Measurements from ENCODE around the gene PLCH2. TPM values are rescaled to one million over a fixed set of nuclear protein-coding genes. Genes with fewer than 3 reads are reported as not detected.

PLCH2 gene
- total and polyA plus RNA-seq, 10 of the 15 experiments (the other 5 are each of a cell fraction or from before 2014, with no cell fraction given) = 0.03 to 0.73 (median 0.24) TPM; not detected in 3

DNA sequence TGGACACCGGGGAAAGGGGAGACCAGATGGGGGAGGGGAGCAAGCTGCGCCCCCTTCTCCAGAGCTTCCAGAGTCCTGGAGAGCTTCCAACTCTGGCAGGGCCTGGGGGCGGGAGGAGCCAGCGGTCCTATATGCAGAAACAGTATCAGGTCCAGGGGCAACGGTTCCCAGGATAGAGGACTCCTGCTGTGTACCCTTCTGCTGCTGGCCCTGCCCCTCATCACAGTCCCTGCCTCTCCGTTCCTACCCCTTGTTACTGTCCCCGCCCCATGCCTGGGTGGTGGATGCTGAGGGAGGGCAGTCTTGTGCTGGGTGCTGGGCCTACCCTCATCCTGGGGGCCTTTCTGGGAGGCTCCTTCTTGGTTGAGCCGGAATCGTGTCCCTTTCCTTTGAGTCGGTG lies 44.6 kb upstream of the PLCH2 start:
- Histone ChIP-seq H3K9ac (ENCODE audit: control insufficient read depth, insufficient read depth, low read length) (no peak overlapping the region), H3K4me1 (ENCODE audit: control insufficient read depth, insufficient read depth, low read length) (no peaks in the 10 kb centered on the region), H3K27me3 (replicated peaks in 1 of 2; ENCODE audit: control insufficient read depth in 2 of 2, insufficient read depth in 2 of 2, low read length in 1 of 2) (no peaks in the 10 kb centered on the region; a peak in 2 of 4 replicates), H3K4me3 (no peak overlapping the region), H3K79me2 (ENCODE audit: control insufficient read depth, insufficient read depth, low read length) (no peaks in the 10 kb centered on the region), H4K20me1 (ENCODE audit: control insufficient read depth, insufficient read depth) (no peaks in the 10 kb centered on the region), H2AFZ (ENCODE audit: control insufficient read depth, low read depth, low read length) (no peak overlapping the region), H3K4me2 (ENCODE audit: control insufficient read depth, insufficient read depth) (no peak overlapping the region), H3K27ac (ENCODE audit: control insufficient read depth, insufficient read depth) (no peak overlapping the region), H3K36me3 (ENCODE audit: control insufficient read depth in 2 of 2, insufficient read depth in 2 of 2, low read length in 1 of 2) (no peaks in the 10 kb centered on the region), H3K9me3 (replicated peaks; ENCODE audit: control insufficient read depth, insufficient read depth, low read length) (peaks cover 4% of the 10 kb centered on the region; the same call in 1 of the 3 replicates)
- ChIA-PET SMC1A (ENCODE audit: uncharacterized antibody, unreplicated experiment) (no interaction called here), RAD21 (ENCODE audit: unreplicated experiment) (no interaction called here), POLR2A (no interaction called here), CTCF (no interaction called here)
- no peak for FAIRE-seq
- intact Hi-C loops (cut with micrococcal nuclease; ENCODE audit: unreplicated experiment) = no loop called here
- BruUV-seq (replicated peaks) = no TSS peak
- TF ChIP-seq, protein P1, sequence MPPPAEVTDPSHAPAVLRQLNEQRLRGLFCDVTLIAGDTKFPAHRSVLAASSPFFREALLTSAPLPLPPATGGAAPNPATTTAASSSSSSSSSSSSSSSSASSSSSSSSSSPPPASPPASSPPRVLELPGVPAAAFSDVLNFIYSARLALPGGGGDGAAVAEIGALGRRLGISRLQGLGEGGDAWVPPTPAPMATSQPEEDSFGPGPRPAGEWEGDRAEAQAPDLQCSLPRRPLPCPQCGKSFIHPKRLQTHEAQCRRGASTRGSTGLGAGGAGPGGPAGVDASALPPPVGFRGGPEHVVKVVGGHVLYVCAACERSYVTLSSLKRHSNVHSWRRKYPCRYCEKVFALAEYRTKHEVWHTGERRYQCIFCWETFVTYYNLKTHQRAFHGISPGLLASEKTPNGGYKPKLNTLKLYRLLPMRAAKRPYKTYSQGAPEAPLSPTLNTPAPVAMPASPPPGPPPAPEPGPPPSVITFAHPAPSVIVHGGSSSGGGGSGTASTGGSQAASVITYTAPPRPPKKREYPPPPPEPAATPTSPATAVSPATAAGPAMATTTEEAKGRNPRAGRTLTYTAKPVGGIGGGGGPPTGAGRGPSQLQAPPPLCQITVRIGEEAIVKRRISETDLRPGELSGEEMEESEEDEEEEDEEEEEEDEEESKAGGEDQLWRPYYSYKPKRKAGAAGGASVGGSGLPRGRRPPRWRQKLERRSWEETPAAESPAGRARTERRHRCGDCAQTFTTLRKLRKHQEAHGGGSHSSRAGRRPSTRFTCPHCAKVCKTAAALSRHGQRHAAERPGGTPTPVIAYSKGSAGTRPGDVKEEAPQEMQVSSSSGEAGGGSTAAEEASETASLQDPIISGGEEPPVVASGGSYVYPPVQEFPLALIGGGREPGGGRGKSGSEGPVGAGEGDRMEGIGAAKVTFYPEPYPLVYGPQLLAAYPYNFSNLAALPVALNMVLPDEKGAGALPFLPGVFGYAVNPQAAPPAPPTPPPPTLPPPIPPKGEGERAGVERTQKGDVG (CRISPR knock-in tag; IDR thresholded peaks at IDR 0.05) = no peak
- no peak for TF ChIP-seq NR2C1 (IDR thresholded peaks at IDR 0.05)
- no peak for DNase-seq (ENCODE audit: low read depth, low spot score)
- WGBS (ENCODE audit: insufficient coverage, insufficient replicate concordance, low lambda C conversion rate, missing lambda C conversion rate) = 36% methylated on average over 10 of the region's 10 CpGs
- in situ Hi-C loops (cut with MboI) = no loop called here
- no peak for ATAC-seq

DNA sequence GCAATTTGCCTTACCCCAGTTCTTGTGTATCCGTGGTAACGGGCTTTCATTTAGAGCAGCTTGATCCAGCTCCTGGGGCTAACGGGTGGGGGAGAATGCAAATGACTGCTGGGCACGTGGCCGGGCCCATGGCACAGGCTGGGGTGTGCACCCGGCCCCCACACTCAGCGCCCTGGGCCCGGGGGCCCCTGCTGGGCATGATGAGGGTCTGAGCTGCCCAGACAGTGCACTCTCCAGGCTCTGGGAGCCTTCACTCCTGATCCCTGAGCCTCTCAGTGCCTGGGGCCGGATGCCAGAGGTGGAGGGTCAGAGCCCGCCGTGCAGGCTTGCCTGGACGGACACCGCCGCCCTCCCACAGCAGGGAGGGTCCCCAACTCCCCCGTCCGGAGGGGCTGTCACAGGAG lies 43.6 kb upstream of the PLCH2 start:
- Histone ChIP-seq H4K20me1 (ENCODE audit: control insufficient read depth, insufficient read depth) (no peaks in the 10 kb centered on the region), H2AFZ (ENCODE audit: control insufficient read depth, low read depth, low read length) (no peak overlapping the region), H3K36me3 (ENCODE audit: control insufficient read depth in 2 of 2, insufficient read depth in 2 of 2, low read length in 1 of 2) (no peaks in the 10 kb centered on the region), H3K79me2 (ENCODE audit: control insufficient read depth, insufficient read depth, low read length) (no peaks in the 10 kb centered on the region), H3K9me3 (replicated peaks; ENCODE audit: control insufficient read depth, insufficient read depth, low read length) (peaks cover 4% of the 10 kb centered on the region; the same call in 1 of the 3 replicates), H3K4me2 (ENCODE audit: control insufficient read depth, insufficient read depth) (no peak overlapping the region), H3K27ac (ENCODE audit: control insufficient read depth, insufficient read depth) (no peak overlapping the region), H3K4me3 (no peak overlapping the region), H3K27me3 (replicated peaks in 1 of 2; ENCODE audit: control insufficient read depth in 2 of 2, insufficient read depth in 2 of 2, low read length in 1 of 2) (no peaks in the 10 kb centered on the region; a peak in 2 of 4 replicates), H3K9ac (ENCODE audit: control insufficient read depth, insufficient read depth, low read length) (no peak overlapping the region), H3K4me1 (ENCODE audit: control insufficient read depth, insufficient read depth, low read length) (no peaks in the 10 kb centered on the region)
- FAIRE-seq (no peak), DNase-seq (ENCODE audit: low read depth, low spot score) (no peak), ATAC-seq (no peak)
- no TSS peak for BruUV-seq (replicated peaks)
- ChIA-PET SMC1A (ENCODE audit: uncharacterized antibody, unreplicated experiment) (no interaction called here), RAD21 (ENCODE audit: unreplicated experiment) (no interaction called here), CTCF (no interaction called here), POLR2A (no interaction called here)
- 18% methylated on average over 16 of the region's 16 CpGs for WGBS (ENCODE audit: insufficient coverage, insufficient replicate concordance, low lambda C conversion rate, missing lambda C conversion rate)
- in situ Hi-C loops (cut with MboI) (no loop called here), intact Hi-C loops (cut with micrococcal nuclease; ENCODE audit: unreplicated experiment) (no loop called here)
- no peak for TF ChIP-seq STAT3 (IDR thresholded peaks at IDR 0.05; ENCODE audit: low read depth, low read length)
- TF ChIP-seq TBL1XR1 (IDR thresholded peaks at IDR 0.05; ENCODE audit: low read depth, low read length) = no peak
- TF ChIP-seq, protein P2, sequence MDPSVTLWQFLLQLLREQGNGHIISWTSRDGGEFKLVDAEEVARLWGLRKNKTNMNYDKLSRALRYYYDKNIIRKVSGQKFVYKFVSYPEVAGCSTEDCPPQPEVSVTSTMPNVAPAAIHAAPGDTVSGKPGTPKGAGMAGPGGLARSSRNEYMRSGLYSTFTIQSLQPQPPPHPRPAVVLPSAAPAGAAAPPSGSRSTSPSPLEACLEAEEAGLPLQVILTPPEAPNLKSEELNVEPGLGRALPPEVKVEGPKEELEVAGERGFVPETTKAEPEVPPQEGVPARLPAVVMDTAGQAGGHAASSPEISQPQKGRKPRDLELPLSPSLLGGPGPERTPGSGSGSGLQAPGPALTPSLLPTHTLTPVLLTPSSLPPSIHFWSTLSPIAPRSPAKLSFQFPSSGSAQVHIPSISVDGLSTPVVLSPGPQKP (IDR thresholded peaks at IDR 0.05; ENCODE audit: low read depth, low read length) = no peak
- no peak for TF ChIP-seq CEBPB (IDR thresholded peaks at IDR 0.05; ENCODE audit: borderline replicate concordance in 1 of 2, low read depth in 2 of 2, low read length in 2 of 2)
- TF ChIP-seq, protein P3, sequence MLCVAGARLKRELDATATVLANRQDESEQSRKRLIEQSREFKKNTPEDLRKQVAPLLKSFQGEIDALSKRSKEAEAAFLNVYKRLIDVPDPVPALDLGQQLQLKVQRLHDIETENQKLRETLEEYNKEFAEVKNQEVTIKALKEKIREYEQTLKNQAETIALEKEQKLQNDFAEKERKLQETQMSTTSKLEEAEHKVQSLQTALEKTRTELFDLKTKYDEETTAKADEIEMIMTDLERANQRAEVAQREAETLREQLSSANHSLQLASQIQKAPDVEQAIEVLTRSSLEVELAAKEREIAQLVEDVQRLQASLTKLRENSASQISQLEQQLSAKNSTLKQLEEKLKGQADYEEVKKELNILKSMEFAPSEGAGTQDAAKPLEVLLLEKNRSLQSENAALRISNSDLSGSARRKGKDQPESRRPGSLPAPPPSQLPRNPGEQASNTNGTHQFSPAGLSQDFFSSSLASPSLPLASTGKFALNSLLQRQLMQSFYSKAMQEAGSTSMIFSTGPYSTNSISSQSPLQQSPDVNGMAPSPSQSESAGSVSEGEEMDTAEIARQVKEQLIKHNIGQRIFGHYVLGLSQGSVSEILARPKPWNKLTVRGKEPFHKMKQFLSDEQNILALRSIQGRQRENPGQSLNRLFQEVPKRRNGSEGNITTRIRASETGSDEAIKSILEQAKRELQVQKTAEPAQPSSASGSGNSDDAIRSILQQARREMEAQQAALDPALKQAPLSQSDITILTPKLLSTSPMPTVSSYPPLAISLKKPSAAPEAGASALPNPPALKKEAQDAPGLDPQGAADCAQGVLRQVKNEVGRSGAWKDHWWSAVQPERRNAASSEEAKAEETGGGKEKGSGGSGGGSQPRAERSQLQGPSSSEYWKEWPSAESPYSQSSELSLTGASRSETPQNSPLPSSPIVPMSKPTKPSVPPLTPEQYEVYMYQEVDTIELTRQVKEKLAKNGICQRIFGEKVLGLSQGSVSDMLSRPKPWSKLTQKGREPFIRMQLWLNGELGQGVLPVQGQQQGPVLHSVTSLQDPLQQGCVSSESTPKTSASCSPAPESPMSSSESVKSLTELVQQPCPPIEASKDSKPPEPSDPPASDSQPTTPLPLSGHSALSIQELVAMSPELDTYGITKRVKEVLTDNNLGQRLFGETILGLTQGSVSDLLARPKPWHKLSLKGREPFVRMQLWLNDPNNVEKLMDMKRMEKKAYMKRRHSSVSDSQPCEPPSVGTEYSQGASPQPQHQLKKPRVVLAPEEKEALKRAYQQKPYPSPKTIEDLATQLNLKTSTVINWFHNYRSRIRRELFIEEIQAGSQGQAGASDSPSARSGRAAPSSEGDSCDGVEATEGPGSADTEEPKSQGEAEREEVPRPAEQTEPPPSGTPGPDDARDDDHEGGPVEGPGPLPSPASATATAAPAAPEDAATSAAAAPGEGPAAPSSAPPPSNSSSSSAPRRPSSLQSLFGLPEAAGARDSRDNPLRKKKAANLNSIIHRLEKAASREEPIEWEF (IDR thresholded peaks at IDR 0.05; ENCODE audit: insufficient replicate concordance, low read depth, low read length) = no peak
- TF ChIP-seq HDAC6 (IDR thresholded peaks at IDR 0.05; ENCODE audit: unreplicated experiment) = no peak

All from GM12878 (cell line).